Breast epithelium (tissue), 3 donors: Measurements from ENCODE around the gene NCBP3.

ENCODE experiments used
- POLR2A ChIP-seq: fragments of 450-650 bp; IDR thresholded peaks from one replicate; pipeline ENCODE4 v1.6.1; 2016; ENCODE audit warnings: antibody characterized with exemption, mild to moderate bottlenecking, moderate library complexity
- TF ChIP-seq, protein P1 (sequence below), 3 donors: fragments of 450-650 bp; IDR thresholded peaks; one replicate each; pipeline ENCODE4 v1.5.1; 2016 to 2017; ENCODE audit warnings: antibody characterized with exemption in 3 of 3, mild to moderate bottlenecking in 3 of 3, moderate library complexity in 3 of 3

DNA sequence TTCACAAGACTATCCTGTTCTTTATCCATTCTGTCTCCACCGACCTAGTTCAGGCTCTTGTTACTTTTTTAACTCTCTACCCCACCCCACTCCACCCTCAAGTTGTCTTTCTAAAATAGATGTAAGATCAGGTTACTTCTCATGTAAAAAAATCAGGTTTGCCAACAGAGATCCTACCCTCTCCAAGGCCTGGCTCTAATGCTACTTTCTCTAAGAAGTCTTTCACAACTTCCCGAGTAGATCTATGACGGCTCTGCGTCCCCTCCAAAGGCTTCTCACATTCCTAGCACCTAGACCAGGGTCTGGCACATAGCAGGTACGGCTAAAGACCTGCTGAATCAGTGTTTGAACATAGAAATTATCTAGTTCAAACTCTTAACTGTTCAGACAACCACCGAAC is 30.9 kb downstream of the NCBP3 start:
- TF ChIP-seq POLR2A = no peak
- TF ChIP-seq, protein P1, sequence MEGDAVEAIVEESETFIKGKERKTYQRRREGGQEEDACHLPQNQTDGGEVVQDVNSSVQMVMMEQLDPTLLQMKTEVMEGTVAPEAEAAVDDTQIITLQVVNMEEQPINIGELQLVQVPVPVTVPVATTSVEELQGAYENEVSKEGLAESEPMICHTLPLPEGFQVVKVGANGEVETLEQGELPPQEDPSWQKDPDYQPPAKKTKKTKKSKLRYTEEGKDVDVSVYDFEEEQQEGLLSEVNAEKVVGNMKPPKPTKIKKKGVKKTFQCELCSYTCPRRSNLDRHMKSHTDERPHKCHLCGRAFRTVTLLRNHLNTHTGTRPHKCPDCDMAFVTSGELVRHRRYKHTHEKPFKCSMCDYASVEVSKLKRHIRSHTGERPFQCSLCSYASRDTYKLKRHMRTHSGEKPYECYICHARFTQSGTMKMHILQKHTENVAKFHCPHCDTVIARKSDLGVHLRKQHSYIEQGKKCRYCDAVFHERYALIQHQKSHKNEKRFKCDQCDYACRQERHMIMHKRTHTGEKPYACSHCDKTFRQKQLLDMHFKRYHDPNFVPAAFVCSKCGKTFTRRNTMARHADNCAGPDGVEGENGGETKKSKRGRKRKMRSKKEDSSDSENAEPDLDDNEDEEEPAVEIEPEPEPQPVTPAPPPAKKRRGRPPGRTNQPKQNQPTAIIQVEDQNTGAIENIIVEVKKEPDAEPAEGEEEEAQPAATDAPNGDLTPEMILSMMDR (IDR thresholded peaks at IDR 0.05) = no peak
